Inflammatory macrophage treated with lipopolysaccharide for 4 hours (primary cell): ENCODE measurements around the gene HLCS.

Experiments
- DNase-seq: peaks from one replicate; pipeline ENCODE4 v3.0.0-alpha.2; 2020

The HLCS gene

GRCh38 chr21:36985751-36986594, 19.5 kb upstream of the HLCS start:
- no peak for DNase-seq

- no peak for DNase-seq
Measured at GRCh38 chr21:36981977-36982700, 15.7 kb upstream of the HLCS start.

GRCh38 chr21:36981049-36981391, 14.6 kb upstream of the HLCS start:
- no peak for DNase-seq

GRCh38 chr21:36980280-36981048, 14.0 kb upstream of the HLCS start:
- DNase-seq, result no peak

GRCh38 chr21:36976882-36977651, 10.6 kb upstream of the HLCS start:
- DNase-seq, result peak; percentile 46

DNA sequence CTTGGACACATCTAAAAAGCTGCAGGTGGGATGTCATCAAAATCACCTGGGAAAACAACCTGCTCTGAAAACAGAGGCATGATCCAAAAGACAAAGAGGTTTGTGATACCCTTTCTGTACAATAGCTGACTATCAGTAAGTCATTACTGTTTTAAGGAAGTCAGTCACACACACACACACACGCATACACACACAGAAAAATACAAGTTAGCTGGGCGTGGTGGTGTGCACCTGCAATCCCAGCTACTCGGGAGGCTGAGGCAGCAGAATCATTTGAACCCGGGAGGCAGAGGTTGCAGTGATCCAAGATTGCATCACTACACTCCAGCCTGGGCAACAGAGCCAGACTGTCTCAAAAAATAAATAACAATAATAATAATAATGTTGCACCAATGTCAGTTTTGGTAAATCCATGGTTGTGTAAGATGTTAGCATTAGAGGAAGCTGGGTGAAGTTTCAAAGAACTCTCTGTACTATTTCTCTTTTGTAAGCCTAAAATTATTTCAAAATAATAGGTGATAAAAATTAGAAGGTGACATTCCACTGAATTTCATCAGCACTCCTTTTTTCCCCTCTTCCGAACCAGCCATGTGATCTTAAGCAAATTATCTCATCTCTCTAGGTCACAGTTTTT, 9.9 kb upstream of the HLCS start:
- DNase-seq, result peak; percentile 47

GRCh38 chr21:36974851-36975192, 8.4 kb upstream of the HLCS start:
- DNase-seq, result no peak

DNA sequence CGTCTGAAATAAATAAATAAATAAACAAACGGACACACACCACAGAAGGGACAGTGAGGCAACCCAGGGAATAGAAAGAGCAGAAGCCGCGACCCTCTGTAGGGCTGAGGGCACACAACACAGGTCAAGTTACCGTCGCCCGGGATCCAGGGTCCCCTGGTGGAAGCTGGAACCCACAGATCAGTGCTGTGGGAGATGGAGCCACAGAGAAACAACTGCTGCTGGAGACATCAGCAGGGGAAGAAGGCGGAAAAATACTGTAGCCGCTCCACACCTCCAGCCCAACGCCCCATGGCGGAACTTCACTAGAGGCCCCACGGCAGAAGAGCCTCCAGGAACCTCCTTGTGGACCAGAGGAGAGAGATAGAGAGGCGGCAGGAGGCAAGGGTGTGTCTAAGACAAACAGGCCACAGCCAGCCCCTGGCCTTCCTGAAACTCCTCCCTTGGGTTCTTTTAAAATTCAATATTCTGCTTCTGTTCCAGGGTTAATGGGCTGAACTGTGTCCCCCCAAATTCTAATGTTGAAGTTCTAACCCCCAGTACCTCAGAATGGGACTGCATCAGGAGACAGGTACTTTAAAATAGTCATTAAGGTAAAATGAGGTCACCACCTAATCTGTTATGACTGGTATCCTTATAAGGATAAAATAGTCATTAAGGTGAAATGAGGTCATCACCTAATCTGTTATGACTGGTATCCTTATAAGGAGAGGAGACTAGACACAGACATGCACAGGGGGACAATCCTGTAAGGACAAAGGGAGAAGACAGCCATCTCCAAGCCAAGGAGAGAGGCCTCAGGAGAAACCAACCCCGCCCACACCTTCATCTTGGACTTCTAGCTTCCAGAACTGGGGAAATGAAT, 7.7 kb upstream of the HLCS start:
- no peak for DNase-seq

- peak; percentile 63 for DNase-seq
Measured at GRCh38 chr21:36968976-36969375, 2.5 kb upstream of the HLCS start.

- no peak for DNase-seq
Measured at GRCh38 chr21:36968414-36968813, 1.9 kb upstream of the HLCS start.

DNA sequence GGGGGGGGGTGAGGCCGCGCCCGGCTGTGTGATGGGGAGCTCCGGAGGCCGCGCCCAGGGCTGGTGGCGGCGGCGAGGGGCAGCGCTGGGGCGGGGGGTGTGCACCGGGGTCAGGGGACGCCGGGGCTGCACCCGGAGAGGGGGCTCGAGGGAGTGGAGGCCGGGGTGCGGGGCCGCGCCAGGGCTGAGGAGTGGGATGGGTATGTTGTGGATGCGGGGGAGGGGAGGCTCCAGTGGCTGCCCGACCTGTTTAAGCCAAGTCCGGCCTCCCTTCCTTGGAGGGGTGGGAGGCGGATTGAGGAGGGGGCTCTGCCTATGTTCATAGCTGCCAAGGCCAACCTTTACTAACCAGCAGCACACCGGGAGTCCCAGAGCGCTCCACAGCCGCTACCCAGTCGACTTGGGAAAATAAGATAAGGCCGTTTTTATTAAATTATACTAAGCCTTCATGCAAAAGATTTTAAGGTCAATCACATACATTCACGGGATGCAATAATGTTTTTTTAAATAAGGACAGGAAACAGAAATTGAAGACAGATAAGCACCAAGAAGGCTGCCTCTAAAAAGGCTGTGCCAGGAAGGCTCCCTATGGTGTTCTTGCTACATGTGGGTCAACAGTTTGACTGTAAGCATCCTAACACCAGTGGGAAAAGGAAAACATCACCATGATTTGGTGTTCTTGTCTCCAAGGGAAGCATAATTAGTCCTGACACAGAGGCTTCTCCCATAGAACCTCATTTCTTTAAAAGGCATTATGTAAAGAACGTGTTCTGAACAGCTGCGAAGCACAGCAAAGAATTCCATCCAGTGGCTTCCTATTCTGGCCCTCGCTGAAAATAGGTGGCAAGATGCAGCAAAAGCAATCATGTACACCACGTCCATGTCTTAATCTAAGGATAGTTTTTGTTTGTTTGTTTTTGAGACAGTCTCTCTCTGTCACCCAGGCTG, 626 bp upstream of the HLCS start:
- DNase-seq, result no peak

DNA sequence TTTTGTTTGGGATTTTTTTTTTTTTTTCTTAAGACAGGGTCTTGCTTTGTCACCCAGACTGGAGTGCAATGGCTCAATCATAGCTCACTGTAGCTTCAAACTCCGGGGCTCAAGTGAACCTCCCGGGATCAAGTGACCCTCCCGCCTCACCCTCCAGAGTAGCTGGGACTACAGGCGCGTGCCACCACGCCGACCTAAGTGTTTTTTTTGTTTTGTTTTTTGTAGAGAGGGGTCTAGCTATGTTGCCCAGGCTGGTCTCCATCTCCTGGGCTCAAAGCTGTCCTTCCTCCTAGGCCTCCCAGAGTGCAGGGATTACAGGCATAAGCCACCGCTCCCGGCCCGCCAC, 776 bp downstream of the HLCS start:
- no peak for DNase-seq

GRCh38 chr21:36964827-36965719, 1.4 kb downstream of the HLCS start:
- peak; percentile 39 for DNase-seq

- DNase-seq, result peak; percentile 22
Measured at GRCh38 chr21:36964398-36964797, 2.1 kb downstream of the HLCS start.

DNA sequence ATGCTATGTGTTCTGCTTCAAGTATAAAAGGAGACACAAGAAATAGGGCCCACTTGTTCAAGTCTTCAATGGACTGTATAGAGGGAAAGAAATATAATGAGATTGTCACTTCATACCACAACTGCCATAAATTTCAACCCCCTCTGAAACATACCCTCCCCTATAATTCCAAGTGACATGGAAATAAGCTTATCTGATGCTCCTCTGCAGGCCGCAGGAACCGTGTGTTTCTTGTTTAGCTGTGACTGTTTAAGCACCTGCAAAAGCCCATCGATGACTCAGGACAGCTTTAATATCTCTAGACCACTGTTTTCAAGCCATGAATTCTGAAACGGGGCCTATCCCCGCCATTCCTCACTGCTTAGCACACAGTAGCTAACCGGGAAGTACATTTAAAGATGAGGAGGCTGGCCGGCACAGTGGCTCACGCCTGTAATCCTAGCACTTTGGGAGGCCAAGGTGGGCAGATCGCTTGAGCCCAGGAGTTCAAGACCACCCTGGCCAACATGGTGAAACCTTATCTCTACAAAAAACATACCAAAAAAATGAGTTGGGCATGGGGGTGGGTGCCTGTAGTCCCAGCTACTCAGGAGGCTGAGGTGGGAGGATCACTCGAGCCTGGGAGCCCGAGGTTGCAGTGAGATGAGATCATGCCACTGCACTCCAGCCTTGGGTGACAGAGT, 4.2 kb downstream of the HLCS start:
- no peak for DNase-seq

DNA sequence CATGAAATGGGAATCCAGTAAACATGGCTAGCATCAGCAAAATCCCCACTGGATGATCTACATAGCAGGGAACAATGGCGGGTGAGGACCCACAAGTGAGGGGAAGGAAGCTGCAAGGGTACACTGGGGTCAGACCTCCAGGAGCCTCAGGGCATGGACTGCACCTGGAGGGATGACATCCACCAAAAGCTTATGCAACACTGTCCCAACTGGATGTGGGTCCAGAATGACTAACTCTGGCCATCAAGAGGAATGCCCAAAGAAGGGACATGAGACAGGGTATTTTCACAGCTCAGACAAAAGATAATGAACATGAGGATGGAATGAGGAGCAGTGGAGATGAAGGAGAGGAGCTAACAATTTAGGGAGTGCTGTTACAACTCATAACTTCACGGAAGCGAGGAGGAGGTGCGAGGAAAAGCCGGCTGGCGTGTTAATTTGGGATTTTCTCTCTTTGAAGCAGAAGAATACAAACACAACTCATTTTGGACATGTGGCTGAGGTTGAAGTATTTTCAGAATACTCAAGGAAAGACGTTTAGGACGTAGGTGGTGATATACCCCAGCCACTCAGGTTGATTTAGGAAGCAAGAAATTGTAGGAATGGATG, 5.7 kb downstream of the HLCS start:
- no peak for DNase-seq

DNA sequence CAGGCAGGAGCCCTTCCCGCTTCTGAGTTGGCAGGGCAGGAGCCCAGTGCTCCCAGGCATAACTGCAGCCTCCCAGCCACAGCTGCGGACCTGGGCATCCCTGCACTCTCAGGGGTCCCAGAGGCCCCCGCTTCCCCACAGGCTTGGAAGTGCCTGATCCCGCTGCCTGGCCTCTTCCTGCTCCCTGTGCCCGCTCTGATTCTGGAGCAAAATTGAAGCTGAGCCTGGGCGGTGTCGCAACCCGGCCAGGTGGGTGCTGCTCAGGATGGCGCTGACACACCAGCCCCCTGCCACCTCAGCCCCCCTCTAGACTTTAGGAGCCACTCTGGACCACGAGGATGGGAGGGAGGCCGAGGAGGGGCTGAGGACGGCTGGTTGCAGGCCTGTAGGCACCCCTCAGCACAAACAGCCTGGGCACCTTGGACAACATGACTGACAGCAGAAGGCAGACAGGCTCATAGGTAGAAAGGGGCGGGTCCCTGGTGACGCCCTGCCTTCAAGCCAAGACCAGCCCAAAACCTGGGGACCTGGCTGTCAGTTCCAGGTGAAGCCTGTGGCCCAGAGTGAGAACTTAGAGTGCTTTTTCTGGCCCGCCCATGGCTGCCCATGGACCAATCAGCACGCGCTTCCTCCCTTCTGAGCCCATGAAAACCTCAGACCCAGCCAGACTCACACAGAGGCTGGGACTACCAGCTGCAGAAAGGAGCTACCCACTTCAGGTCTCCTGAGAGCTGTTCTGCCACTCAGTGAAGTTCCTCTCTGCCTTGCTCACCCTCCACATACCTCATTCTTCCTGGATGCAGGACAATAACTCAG, 7.2 kb downstream of the HLCS start:
- DNase-seq, result no peak
